HEK293 (cell line): ENCODE measurements around the gene HPCA.

Source experiments
- CTCF ChIA-PET: fragments of 350-600 bp; formaldehyde crosslinking; extraction: SDS; loops from one replicate; lab custom pipeline; 2021; ENCODE audit warnings: antibody characterized with exemption; lab: Yijun Ruan, JAX
- POLR2A ChIA-PET: fragments of 300-600 bp; formaldehyde crosslinking; extraction: SDS; loops from one replicate; lab custom pipeline; 2020; ENCODE audit warnings: antibody characterized with exemption, inconsistent platforms; lab: Yijun Ruan, JAX
- H3K27ac ChIP-seq: fragments of 200-500 bp; sonication (Bioruptor generic); 2 replicates; pipeline ENCODE4 v1.5.1; 2014; ENCODE audit warnings: low read depth, low read length, control low read depth, inconsistent platforms; ENCODE audit errors: extremely low read depth
- H3K36me3 ChIP-seq, 2 experiments: fragments of 200-500 bp in 1 of 2; sonication (Bioruptor generic) in 1 of 2; 1 replicate in 1 of 2; 2 replicates in 1 of 2; pipeline ENCODE4 v1.5.1; 2014 to 2017; ENCODE audit warnings: inconsistent platforms in 2 of 2, low read length in 2 of 2; ENCODE audit not compliant: control insufficient read depth in 2 of 2, insufficient read depth in 1 of 2
- H3K4me1 ChIP-seq: fragments of 200-500 bp; sonication (Bioruptor generic); 2 replicates; pipeline ENCODE4 v1.5.1; 2014; ENCODE audit warnings: mild to moderate bottlenecking, low read length, inconsistent platforms; ENCODE audit not compliant: control insufficient read depth, insufficient read depth
- H3K4me3 ChIP-seq: 2 replicates; pipeline ENCODE4 v1.5.1; 2011; ENCODE audit warnings: low read depth, mild to moderate bottlenecking, control low read depth, low read length, moderate library complexity
- H3K9me3 ChIP-seq: fragments of 200-500 bp; sonication (Bioruptor generic); 2 replicates; pipeline ENCODE4 v1.5.1; 2014; ENCODE audit warnings: low read depth, low read length, inconsistent platforms; ENCODE audit not compliant: control insufficient read depth, insufficient read depth
- MZF1 ChIP-seq: fragments of 450-650 bp; formaldehyde crosslinking; IDR thresholded peaks from 2 replicates; pipeline ENCODE4 v1.5.1; 2017; ENCODE audit warnings: missing biosample characterization, missing genetic modification characterization, borderline replicate concordance
- OSR2 ChIP-seq: fragments of 450-650 bp; formaldehyde crosslinking; IDR thresholded peaks from 2 replicates; pipeline ENCODE4 v1.5.1; 2016; ENCODE audit warnings: missing biosample characterization, missing genetic modification characterization
- PATZ1 ChIP-seq: fragments of 450-650 bp; formaldehyde crosslinking; IDR thresholded peaks from 2 replicates; pipeline ENCODE4 v1.5.1; 2016; ENCODE audit warnings: missing biosample characterization, missing genetic modification characterization
- SCRT1 ChIP-seq: fragments of 450-650 bp; formaldehyde crosslinking; IDR thresholded peaks from 2 replicates; pipeline ENCODE4 v1.5.1; 2016; ENCODE audit warnings: missing biosample characterization, missing genetic modification characterization, borderline replicate concordance
- TSHZ1 ChIP-seq: fragments of 450-650 bp; formaldehyde crosslinking; IDR thresholded peaks from 2 replicates; pipeline ENCODE4 v1.5.1; 2016; ENCODE audit warnings: missing biosample characterization, missing genetic modification characterization, borderline replicate concordance
- ZBTB11 ChIP-seq: fragments of 450-650 bp; formaldehyde crosslinking; conservative IDR thresholded peaks from 2 replicates; pipeline ENCODE4 v1.5.1; 2016; ENCODE audit warnings: low read depth, missing biosample characterization, missing genetic modification characterization
- ZBTB44 ChIP-seq: fragments of 450-650 bp; IDR thresholded peaks from 2 replicates; pipeline ENCODE4 v1.5.1; 2018; ENCODE audit warnings: missing biosample characterization, mild to moderate bottlenecking, missing genetic modification characterization
- ZNF280D ChIP-seq: fragments of 450-650 bp; formaldehyde crosslinking; IDR thresholded peaks from 2 replicates; pipeline ENCODE4 v1.5.1; 2016; ENCODE audit warnings: missing biosample characterization, missing genetic modification characterization
- ZNF580 ChIP-seq: fragments of 450-650 bp; formaldehyde crosslinking; IDR thresholded peaks from 2 replicates; pipeline ENCODE4 v1.5.1; 2016; ENCODE audit warnings: missing biosample characterization, missing genetic modification characterization
- ZNF777 ChIP-seq: fragments of 450-650 bp; formaldehyde crosslinking; IDR thresholded peaks from 2 replicates; pipeline ENCODE4 v1.5.1; 2017; ENCODE audit warnings: missing biosample characterization, missing genetic modification characterization, borderline replicate concordance

HPCA gene

GRCh38 chr1:32848354-32849063, 37.8 kb upstream of the HPCA start:
- TF ChIP-seq ZNF580 (tag by site-specific recombination), result no peak
- TF ChIP-seq SCRT1 (tag by site-specific recombination), result no peak
- no peak for TF ChIP-seq TSHZ1
- TF ChIP-seq MZF1, result no peak
- TF ChIP-seq PATZ1 (tag by site-specific recombination), result no peak
- no peak for TF ChIP-seq ZNF777 (tag by site-specific recombination)
- TF ChIP-seq ZBTB44 (tag by site-specific recombination), result no peak
- no peak for TF ChIP-seq OSR2 (tag by site-specific recombination)
- no peak for TF ChIP-seq ZBTB11 (tag by site-specific recombination)
- no peak for TF ChIP-seq ZNF280D
- TF ChIP-seq, all 188 proteins: peak for 0
- Histone ChIP-seq H3K27ac (no peak overlapping the region), H3K4me3 (no peak overlapping the region), H3K36me3 (peaks cover 18 to 63% of the 10 kb centered on the region in 2 experiments), H3K4me1 (no peaks in the 10 kb centered on the region), H3K9me3 (no peaks in the 10 kb centered on the region)
- POLR2A ChIA-PET, result interaction anchor here (0.6 to 0.7 kb wide), 2 partner anchors 26 to 153 kb away, joined by 3 to 5 read pairs; no protein-coding TSS in a partner anchor
- CTCF ChIA-PET, result interaction anchor here (0.6 to 2.3 kb wide), 4 partner anchors 23 to 522 kb away, joined by 3 to 8 read pairs (median 4); no protein-coding TSS in a partner anchor
